Peyer's patch (tissue), 4 donors: Measurements from ENCODE around the gene REEP6. TPM values are rescaled to one million over a fixed set of nuclear protein-coding genes. Genes with fewer than 3 reads are reported as not detected.

Experiments used
- DNase-seq, 3 donors: peaks; one replicate each; pipeline ENCODE4 v3.0.0-alpha.2; 2017 to 2019
- H3K27ac ChIP-seq, 4 donors: fragments of 200-600 bp; sonication (generic); one replicate each; pipeline ENCODE4 v1.5.1; 2016 to 2019
- H3K27me3 ChIP-seq, 2 donors: fragments of 200-600 bp; sonication (generic); one replicate each; pipeline ENCODE4 v1.5.1; 2019
- H3K36me3 ChIP-seq, 3 donors: fragments of 200-600 bp; sonication (generic); one replicate each; pipeline ENCODE4 v1.5.1; 2016 to 2019
- H3K4me1 ChIP-seq, 4 donors: fragments of 200-600 bp; sonication (generic); one replicate each; pipeline ENCODE4 v1.5.1; 2016 to 2019
- H3K4me3 ChIP-seq, 4 donors: fragments of 200-600 bp; sonication (generic); 1 replicate in 3 of 4; 2 replicates in 1 of 4; pipeline ENCODE4 v1.5.1; 2016 to 2019; ENCODE audit warnings: mild to moderate bottlenecking in 1 of 4
- H3K9me3 ChIP-seq, 4 donors: fragments of 200-600 bp; sonication (generic); one replicate each; pipeline ENCODE4 v1.5.1; 2016 to 2019; ENCODE audit warnings: mild to moderate bottlenecking in 1 of 4
- CTCF ChIP-seq, 6 experiments: fragments of 450-650 bp in 4 of 6; fragments of 200-600 bp in 2 of 6; sonication (generic) in 1 of 6; IDR thresholded peaks; one replicate each; pipeline ENCODE4 v1.5.1; 2017 to 2019; ENCODE audit warnings: antibody characterized with exemption in 6 of 6, mild to moderate bottlenecking in 3 of 6, moderate library complexity in 1 of 6
- POLR2A ChIP-seq, 2 donors: fragments of 450-650 bp; IDR thresholded peaks; one replicate each; pipeline ENCODE4 v1.5.1; 2017; ENCODE audit warnings: antibody characterized with exemption in 2 of 2, mild to moderate bottlenecking in 2 of 2, moderate library complexity in 2 of 2
- total RNA-seq, 4 donors: library from RNA; depleted of rRNA; stranded (reverse); fragments of >200 nt; gene quantifications; one replicate each; pipeline ENCODE4 v1.1.0, GENCODE V29; 2016

Gene REEP6
- total RNA-seq, 4 donors from 2014 or later, result 7.4 to 167 (median 162) TPM

GRCh38 chr19:1459479-1459878 is 31.5 kb upstream of the REEP6 start:
- Histone ChIP-seq H3K27ac (no peak overlapping the region), H3K27me3 (peaks cover 0 to 27% of the 10 kb centered on the region in 2 donors), H3K9me3 (peaks cover 0 to 6% (median 0%) of the 10 kb centered on the region in 4 donors), H3K4me3 (no peak overlapping the region), H3K36me3 (no peaks in the 10 kb centered on the region), H3K4me1 (peaks cover 0 to 12% (median 9%) of the 10 kb centered on the region in 4 donors)
- no peak for DNase-seq
- TF ChIP-seq CTCF (IDR thresholded peaks at IDR 0.05) (no peak), POLR2A (IDR thresholded peaks at IDR 0.05) (no peak)

- H3K4me3 ChIP-seq, result no peak overlapping the region
- no peak overlapping the region for H3K27ac ChIP-seq
- peaks cover 0 to 22% of the 10 kb centered on the region in 2 donors for H3K27me3 ChIP-seq
- no peak for DNase-seq
- H3K9me3 ChIP-seq, result peaks cover 0 to 5% (median 0%) of the 10 kb centered on the region in 4 donors
- H3K36me3 ChIP-seq, result no peaks in the 10 kb centered on the region
- no peak for TF ChIP-seq POLR2A (IDR thresholded peaks at IDR 0.05)
- TF ChIP-seq CTCF (IDR thresholded peaks at IDR 0.05), result no peak
- H3K4me1 ChIP-seq, result peaks cover 0 to 13% (median 4%) of the 10 kb centered on the region in 4 donors
Observed at GRCh38 chr19:1460033-1460995, 30.7 kb upstream of the REEP6 start.

GRCh38 chr19:1461862-1462261 is 29.1 kb upstream of the REEP6 start:
- TF ChIP-seq POLR2A (IDR thresholded peaks at IDR 0.05) (no peak), CTCF (IDR thresholded peaks at IDR 0.05) (no peak)
- no peaks in the 10 kb centered on the region for H3K36me3 ChIP-seq
- DNase-seq, result no peak
- no peak overlapping the region for H3K4me3 ChIP-seq
- peaks cover 0 to 18% (median 8%) of the 10 kb centered on the region in 4 donors for H3K4me1 ChIP-seq
- no peaks in the 10 kb centered on the region for H3K9me3 ChIP-seq
- no peak overlapping the region for H3K27ac ChIP-seq
- peaks cover 0 to 17% of the 10 kb centered on the region in 2 donors for H3K27me3 ChIP-seq

- Histone ChIP-seq H3K4me1 (peaks cover 17 to 51% (median 39%) of the 10 kb centered on the region in 4 donors), H3K36me3 (no peaks in the 10 kb centered on the region)
Observed at GRCh38 chr19:1465191-1466016, 25.6 kb upstream of the REEP6 start.

More at GRCh38 chr19:1465191-1466016, 25.6 kb upstream of the REEP6 start:
- Histone ChIP-seq H3K27ac (no peak overlapping the region), H3K4me3 (no peak overlapping the region), H3K9me3 (no peaks in the 10 kb centered on the region), H3K27me3 (peaks cover 0 to 41% of the 10 kb centered on the region in 2 donors)
- DNase-seq, result peak in 2 of 3 donors; percentile 72 to 84
- no peak for TF ChIP-seq POLR2A (IDR thresholded peaks at IDR 0.05)
- TF ChIP-seq CTCF (IDR thresholded peaks at IDR 0.05), result peak in 5 of 6 experiments; percentile 20 to 78 (median 67)
